ENCODE results near the gene AMIGO1. TPM values are rescaled to one million over a fixed set of nuclear protein-coding genes. Genes with fewer than 3 reads are reported as not detected.
A peak's percentile ranks its signal among the peaks of the same experiment; 100 is the strongest.

Gene AMIGO1
- total RNA-seq, 4 donors from 2014 or later, result 2.4 to 10.6 (median 5.9) TPM

GRCh38 chr1:109490934-109491302, 18.6 kb downstream of the AMIGO1 start:
- no peak for ATAC-seq (ENCODE audit: low FRiP score)
- no peak for TF ChIP-seq CTCF (IDR thresholded peaks at IDR 0.05)

GRCh38 chr1:109490029-109490933, 19.2 kb downstream of the AMIGO1 start:
- TF ChIP-seq CTCF (IDR thresholded peaks at IDR 0.05), result no peak
- DNase-seq (ENCODE audit: low spot score), result peak; percentile 68
- peak; percentile 56 for ATAC-seq (ENCODE audit: low FRiP score)

More at GRCh38 chr1:109490934-109491302, 18.6 kb downstream of the AMIGO1 start:
- no peak for DNase-seq (ENCODE audit: low spot score)

DNA sequence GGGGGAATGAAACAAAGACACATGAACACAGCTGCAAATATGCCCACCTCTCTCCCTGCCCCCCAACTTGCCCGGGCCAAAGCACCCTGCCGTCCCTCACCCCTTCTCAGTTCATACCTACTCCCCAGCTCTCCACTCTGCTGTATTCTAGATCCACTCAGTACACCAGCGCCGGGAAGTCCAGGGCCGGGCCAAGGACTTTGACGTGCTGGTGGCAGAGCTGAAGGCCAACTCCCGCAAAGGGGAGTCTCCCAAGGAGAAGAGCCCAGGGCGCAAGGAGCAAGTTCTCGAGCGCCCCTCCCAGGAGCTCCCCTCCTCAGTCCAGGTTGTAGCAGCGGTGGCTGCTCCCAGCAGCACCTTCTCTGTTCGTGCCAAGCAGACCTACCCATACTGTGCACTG, 20.8 kb downstream of the AMIGO1 start:
- no peak for TF ChIP-seq CTCF (IDR thresholded peaks at IDR 0.05)
- no peak for DNase-seq (ENCODE audit: low spot score)
- no peak for ATAC-seq (ENCODE audit: low FRiP score)

GRCh38 chr1:109488201-109488600, 21.3 kb downstream of the AMIGO1 start:
- ATAC-seq (ENCODE audit: low FRiP score), result no peak
- no peak for TF ChIP-seq CTCF (IDR thresholded peaks at IDR 0.05)
- DNase-seq (ENCODE audit: low spot score), result no peak

DNA sequence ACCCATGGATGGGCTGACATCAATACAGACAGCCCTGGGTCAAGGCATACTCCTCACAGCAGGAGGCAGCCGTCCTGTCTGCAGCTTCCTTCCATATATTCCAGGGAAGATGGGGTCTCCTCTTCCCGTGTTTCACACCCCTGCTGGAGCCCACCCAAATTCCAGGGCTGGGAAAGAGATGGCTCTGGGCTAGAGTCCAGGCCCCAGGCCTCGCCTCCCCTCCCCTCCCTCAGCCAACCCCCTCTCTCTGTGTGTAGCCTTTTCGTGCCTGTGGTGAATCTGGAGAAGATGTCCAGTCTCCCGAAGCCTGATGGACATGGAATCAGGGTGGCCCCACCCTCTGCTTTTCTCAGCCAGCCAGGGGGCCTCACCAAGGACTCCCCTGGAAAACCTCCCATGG, 22.3 kb downstream of the AMIGO1 start:
- no peak for TF ChIP-seq CTCF (IDR thresholded peaks at IDR 0.05)
- ATAC-seq (ENCODE audit: low FRiP score), result no peak
- DNase-seq (ENCODE audit: low spot score), result no peak

DNA sequence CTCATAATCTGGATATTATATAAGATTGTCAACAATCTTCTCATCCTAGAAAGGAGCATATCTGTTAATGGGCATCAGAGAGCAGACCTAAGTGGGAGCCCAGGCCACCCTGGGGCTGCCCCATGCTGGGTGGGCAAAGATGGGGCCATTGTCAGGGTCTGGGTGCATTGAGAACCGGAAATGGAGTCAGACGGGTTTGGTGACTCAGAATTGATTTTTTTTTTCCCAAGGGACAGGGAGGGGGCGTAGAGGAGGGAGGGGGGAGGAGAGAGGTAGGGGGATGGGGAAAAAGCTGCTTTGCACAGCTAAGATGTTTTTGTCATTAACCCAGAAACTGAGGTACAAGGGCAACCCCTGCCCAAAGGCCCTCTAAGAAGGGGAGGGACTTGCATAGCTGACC, 24.5 kb downstream of the AMIGO1 start:
- no peak for ATAC-seq (ENCODE audit: low FRiP score)
- DNase-seq (ENCODE audit: low spot score), result no peak
- no peak for TF ChIP-seq CTCF (IDR thresholded peaks at IDR 0.05)

DNA sequence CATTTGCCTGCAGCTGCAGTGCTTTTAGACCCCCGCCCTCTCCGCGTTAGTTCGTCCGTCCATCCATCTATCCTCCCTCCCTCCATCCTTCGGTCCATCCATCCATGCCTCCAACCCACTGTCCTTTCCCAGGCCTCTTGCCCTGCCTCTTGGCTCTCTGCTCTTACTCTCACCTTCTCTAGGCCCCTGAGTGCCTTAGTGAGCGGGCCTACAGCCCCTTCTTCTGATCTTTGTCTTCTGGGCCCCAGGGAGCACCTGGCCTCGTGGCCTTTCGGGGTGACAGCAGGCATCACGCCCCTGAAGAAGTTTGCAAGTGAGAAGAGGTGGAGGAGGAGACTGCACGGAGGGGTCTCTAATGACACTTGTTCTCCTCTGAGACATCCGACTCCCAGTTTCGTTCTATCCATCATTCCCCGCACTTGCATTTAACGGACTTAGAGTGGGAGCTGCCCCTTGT, 25.0 kb downstream of the AMIGO1 start:
- no peak for TF ChIP-seq CTCF (IDR thresholded peaks at IDR 0.05)
- ATAC-seq (ENCODE audit: low FRiP score) (no peak), DNase-seq (ENCODE audit: low spot score) (no peak)

All from omental fat pad (tissue), 4 donors.